Stimulated activated CD8-positive, alpha-beta memory T cell treated with anti-CD3 and anti-CD28 coated beads, Interleukin-15, amount 100 ng/mL, for 4 hours (primary cell): ENCODE results near the gene ABRACL.
A peak's percentile ranks its signal among the peaks of the same experiment; 100 is the strongest.
"Not testable (repeated sequence)": the region's sequence is repeated elsewhere in the genome, so short reads cannot be mapped to it uniquely, and the experiment has no call there.

ENCODE experiments used
- DNase-seq, 2 donors: peaks; one replicate each; pipeline ENCODE4 v3.0.0-alpha.2; 2020; ENCODE audit warnings: low read depth in 2 of 2

Gene ABRACL, protein sequence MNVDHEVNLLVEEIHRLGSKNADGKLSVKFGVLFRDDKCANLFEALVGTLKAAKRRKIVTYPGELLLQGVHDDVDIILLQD

DNA sequence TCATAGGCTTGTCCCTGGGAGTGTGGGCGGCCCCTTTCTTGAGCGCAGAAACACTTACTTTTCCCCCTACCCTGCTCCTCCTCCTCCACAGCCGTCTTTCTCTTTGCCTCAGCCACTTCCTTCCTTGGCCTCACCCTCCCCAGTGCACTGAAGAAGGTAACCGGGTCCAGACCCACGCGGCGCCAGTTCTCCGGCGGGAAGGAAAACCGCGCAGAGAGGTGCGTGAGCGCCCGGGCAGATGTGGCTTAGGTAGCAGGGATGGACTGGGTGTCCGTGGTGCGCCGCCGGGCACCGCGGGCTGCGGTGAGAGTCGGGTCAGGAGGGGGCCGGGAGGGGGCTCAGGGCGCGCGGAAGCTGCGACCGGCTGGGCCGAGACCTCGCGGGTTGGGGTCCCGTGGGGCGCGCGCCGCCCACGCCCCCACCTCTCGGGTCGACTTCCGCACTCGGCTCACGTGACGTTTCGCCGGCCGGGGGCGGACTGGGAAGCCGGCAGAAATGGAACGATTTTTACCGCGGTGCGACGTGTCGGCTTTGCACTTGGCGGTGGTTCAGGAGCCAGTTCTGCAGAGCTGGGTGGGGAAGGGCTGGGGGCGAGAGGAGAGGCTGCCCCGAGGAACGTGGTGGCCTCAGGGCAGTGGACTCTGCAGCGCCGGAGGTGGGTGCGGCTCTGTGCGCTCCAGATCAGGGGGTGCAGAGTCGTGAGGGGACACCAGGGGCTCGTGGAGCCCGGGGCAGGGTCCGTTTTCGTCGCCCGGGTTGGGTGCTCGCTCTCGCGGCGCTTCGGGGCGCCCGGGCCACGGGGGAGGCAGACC lies at the start of gene ABRACL:
ABRACL (plus strand) TSS at position 88 of the 812 bp plus-strand sequence. CDS start 5,416 bp downstream, outside the sequence.
- peak; percentile 71 to 72 for DNase-seq

DNA sequence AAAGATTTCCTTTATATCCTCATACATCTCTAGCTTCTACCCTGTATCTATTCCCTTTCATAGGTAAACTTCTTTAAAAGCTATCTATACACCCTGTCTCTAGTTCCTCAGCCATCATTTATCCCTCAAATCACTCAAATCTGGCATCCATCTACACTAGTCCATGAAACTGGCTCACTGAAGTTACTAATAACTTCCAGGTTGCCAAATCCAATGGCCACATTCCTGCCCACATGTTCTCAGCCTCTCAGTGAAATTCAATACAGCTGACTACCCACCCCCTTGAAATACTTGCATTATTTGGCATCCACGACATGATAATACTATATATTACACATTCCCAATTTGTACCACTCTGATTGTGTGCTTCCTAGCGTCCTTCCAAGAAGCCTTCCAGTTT lies 49.2 kb upstream of the ABRACL start:
- no peak for DNase-seq

DNA sequence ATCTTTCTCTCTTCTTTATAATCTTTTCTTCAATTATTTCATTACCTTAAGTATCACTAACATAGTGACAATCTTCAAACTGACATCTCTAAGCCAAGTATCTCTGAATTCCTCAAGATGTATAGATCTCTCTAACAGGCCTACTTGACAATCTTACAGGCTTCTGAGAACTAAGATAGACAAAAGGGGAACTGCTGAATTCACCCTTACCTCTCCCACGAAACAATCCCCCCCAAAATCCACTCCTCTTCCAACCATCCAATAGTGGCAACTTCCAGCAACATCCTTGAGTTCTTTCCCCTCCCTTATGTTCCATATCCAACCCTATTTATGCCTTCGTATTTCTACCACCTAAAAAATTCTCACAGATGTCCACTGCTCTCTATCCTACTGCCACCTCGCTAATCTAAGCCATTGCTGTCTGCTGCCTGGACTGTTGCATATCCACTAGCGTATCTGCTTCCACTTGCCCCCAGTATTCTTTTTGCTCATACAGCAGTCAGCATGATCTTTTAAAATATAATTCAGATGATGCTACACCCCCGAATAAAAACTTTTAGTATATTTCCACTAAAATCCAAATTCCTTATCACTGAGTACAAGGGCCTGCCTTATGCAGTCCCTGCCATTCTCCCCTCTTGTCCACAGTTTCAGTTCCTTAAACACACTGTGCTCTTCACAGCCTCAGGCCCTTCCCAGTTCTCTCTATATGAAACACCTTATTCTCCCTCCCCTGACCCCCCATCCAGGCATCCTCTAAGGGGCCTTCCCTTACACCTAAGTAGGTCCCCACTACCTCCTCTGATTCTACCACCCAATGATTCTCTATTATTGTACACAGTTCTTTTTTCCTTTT lies 48.5 kb upstream of the ABRACL start:
- DNase-seq: no peak

DNA sequence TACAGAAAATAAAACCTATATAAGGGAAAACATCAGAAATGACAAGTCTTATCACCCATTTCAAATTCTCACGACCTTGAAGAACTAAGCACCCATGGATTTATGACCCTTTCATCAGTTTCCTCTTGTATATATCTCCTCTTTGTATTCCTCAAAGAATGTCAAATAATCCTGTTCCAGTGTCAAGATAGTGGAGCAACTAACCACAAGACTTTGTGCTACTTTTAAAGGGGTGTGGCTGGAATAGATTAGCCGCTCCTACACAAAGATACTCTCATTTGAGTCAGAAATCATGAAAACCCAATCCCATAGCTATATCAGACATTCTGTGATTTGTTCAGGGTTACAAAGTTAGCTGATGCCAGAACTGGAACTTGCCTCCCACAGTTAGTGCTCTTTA lies 47.1 kb upstream of the ABRACL start:
- no peak for DNase-seq

DNA sequence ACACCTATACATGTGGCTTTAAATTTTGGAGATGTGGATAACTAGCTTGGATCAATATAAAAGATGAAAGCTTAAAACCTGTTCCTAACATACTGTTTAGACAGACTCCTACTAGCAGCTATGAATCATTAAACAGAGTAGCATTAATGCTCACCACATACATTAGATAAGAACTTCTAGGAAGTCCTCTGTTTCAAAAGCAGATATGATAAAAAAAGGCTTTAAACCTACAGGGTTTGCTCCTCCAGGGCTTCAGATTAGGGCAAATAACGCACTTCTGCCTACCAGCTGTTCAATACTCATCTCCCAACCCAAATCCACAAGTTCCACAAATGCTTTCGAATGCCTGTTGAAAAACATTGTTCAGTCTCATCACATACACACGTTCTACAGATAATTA lies 42.0 kb upstream of the ABRACL start:
- DNase-seq: no peak

DNA sequence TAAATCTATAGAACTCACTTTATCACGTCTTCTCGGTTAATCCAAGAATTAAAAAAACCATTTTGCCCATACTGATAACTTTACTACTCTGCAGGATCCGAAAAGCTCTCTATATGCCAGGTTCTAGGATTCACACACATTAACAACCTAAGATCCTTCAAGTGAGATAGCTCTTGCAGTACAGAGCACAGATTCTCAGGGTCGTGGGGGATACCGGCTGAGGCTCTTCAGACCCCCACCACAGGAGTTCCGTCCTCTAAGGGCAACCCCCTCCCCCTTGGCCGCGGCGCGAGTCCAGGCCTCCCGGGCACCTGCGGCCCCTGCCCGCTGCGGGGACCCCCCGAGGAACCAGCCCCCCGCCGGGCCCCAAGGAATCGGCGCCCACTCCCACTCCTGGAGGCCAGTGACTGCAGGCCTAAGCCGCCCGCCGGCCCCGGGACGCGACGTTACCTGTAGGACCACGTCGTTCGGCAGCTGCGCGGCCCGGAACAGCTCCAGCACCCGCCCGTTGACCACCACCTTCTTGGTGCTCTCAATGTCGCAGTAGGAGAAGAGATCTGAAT lies 41.4 kb upstream of the ABRACL start:
- no peak for DNase-seq

DNA sequence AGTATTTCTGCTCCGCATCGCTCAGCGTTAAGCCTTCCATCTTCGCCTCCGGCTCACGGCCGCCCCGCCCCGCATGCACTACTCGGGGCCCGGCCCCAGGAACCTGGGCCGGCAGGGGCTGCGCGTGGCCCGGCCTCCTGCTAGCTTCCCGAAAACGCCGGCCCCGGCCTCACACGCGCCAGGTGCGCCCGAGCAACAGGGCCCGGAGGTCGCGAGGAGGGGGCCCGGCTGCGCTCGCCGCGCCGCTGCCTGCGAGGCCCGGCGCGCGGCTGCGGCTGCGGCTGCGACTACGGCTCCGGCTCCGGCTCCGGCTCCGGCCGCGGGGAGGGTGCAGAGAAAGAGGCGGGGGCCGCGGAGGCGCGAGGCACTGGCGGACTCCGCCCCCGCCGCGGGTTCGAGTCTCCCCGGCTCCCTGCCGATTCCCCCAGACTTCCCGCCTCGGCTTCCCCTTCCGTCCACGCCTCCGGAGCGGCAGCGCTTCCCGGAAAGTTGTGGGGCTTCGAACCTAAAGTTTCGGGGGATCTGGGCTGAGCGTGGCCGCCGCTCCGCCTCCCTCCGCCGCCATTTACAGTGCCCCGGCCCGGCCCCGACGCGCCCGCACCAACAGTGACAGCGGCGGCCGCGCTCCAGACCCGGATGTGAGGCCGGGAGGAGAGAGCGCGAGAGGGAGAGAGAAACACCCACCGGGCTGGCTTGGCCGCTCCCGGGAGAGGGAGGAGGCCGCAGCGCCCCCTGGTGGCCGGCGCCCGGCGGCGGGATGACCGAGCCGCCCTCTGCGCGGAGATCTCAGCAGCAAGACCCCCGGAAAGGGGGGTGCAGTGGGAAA lies 40.7 kb upstream of the ABRACL start, which contains the start of gene REPS1:
REPS1 (minus strand) TSS at position 611 of the 826 bp plus-strand sequence; CDS start at position 40, 571 bp downstream.
- peak; percentile 80 to 83 for DNase-seq

DNA sequence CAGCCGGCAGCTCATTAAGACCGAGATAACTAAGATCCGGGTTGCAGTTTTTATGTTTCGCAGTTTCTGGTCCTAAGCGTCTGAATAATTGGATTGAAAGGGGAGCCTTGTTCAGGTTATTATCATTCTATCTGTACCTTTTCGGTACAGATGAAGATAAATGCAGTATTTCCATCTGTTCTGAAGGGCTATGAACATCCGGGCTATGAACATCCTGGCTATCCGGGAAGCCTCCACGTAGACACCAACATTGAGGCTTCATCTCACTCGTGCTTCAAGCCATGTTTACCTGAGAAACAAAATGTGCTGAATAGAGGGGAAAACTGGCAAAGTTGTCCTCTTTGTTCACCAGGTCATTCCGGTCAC lies 40.1 kb upstream of the ABRACL start:
- no peak for DNase-seq

DNA sequence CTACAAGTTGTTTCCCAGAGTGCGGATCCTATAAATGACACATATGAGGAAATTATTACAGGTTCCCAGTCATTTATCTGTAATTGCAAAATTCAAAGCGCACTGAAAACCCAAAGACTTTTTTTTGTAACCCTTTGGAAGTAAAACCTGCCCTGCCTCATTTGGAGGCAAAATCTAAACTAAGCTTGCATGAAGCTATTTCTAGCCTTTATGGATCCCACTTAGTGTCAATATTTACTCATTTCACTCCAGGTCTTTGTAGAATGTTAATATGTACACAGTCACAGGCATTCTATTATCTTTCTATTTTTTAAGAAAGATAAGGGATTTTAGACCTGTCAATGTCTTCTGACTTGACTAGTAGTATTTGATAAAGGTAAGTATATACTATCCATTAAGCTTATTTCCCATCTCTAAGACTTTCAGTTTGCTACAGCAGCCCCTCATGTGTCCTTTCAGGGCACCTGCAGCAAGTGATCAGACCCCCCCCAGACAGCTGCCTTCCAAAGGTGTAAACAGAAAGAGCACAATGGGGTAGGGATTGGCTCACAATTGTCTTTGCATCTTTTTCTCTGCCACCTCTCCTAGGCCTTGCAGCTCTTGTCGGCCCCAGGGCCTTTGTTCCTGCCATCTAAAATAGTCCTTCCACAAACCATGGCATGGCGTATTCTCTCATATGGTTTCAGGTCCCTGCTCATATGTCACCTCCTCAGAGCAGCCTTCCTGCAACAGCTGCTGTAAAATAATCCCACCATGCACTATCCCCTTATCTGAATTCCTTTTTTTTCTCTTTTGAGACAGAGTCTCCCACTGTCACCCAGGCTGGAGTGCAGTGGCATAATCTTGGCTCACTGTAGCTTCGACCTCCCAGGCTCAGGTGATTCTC lies 39.2 kb upstream of the ABRACL start:
- DNase-seq: no peak

DNA sequence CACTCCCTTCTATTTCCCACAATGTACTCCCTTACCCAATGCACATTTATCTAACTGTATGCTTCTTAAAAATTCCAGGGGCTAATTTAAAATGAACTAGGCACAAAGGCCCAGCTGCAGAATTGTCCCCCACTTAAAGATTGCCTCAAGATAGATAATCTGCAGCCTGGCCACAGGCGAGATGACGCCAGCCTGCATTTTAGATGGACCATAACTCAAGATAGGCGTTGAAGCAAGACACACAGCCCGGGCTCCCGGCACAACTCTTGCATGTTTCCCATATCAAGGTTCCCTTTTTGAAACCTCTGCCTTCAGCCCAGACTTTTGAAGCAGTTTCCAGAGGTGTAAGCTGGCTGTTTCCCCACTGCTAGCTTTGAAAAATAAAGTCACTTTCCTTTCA lies 37.3 kb upstream of the ABRACL start:
- no peak for DNase-seq

DNA sequence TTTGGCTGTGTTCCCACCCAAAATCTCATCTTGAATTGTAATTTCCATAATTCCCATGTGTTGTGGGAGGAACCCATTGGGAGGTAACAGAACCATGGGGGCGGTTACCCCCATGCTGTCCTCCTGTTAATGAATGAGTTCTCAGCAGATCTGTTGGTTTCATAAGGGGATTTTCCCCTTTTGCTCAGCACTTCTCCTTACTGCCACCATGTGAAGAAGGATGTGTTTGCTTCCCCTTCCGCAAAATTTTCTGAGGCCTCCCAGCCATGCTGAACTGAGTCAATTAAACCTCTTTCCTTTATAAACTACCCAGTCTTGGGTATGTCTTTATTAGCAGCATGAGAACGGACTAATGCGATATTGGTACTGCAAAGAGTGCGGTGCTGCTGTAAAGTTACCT lies 35.6 kb upstream of the ABRACL start:
- not testable (repeated sequence) for DNase-seq

DNA sequence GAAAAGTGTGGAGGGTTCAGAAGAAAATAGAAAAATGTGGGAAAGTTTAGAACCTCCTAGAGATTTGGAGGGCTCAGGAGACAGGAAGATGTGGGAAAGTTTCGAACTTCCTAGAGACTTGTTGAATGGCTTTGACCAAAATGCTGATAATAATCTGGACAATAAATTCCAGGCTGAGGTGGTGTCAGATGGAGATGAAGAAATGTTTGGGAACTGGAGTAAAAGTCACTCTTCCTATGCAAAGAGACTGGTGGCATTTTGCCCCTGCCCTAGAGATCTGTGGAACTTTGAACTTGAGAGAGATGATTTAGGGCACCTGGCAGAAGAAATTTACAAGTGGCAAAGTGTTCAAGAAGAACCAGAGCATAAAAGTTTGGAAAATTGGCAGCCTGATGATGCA lies 35.1 kb upstream of the ABRACL start:
- not testable (repeated sequence) for DNase-seq

DNA sequence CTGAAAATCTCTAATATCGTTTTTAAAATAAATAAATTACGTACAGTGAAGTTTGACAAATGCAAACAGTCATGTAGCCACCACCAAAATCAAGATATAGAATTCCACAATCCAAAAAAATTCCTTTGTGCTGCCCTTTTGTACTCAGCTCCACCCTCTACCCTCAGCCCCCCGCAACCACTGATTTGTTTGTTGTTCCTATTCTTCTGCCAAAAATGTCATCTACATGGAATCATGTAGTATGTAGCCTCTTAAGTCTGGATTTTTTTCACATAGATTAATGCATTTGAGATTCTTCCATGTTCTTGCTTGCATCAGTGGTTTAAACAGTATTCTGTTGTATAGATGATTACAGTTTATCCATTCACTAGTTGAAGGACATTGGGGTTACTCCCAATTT lies 32.0 kb upstream of the ABRACL start:
- no peak for DNase-seq

DNA sequence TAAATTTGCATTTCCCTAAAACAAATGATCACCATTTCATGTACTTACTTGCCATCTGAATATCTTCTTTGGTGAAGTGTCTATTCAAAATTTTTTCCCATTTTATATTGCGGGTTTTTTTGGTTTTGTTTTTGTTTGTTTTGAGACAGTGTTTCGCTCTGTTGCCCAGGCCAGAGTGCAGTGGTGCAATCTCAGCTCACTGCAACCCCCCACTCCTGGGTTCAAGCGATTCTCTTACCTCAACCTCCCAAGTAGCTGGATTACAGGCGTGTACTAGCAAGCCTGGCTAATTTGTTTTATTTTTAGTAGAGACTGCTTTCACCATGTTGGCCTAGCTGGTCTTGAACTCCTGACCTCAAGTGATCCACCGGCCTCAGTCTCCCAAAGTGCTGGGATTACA lies 31.4 kb upstream of the ABRACL start:
- no peak for DNase-seq

DNA sequence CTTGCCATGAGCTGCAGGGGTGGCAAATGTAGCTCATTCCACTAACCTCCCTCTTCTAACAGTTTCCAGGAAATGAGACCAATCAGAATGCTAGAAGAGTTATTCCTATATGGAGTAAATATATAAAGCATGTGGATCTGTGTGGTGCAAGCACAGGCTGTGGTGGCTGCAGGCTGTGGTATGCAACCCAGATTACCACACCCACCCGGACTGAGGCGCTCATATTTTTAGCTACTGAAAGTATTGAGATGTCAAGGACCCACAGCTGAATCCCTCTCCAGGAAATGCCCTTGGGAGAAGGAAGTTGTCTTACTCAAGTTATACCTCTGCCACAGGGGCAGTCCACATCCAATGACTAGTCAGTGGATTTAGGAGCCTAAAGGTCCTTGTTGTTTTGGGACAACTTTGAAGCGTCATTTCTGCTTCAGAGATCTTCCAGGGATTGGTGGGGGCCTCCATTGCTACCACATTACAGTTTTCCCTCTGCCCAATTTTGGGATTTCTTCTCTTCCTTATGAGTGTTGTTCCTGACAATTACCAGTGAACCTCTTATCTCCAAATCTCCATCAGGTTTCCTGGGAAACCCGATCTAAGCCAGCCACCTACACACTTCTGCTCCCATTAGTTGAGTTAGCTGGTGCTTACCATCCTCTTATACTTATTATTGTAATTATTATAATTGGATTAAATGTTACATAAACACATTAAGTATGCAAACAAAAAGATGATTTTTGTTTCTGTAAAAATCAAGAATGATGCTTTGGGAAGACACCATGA lies 28.4 kb upstream of the ABRACL start:
- DNase-seq: no peak

DNA sequence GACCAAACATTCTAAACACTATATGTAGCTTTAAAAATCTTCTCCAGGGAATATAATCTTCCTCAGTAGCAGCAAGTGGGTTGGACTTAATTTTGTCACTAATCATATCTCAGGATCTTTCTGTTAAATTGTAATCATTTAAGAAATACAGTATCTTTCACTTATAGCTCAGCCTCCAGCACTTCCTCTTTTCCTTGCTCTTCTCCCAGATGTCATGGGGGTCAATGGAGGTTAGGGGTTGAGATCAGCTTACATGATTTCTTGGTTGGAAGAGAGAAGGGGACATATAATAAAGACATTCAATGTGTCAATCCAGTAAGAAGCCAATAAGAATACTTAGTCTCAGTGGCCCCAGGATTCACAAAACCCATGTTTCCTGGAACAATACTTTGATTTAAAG lies 24.8 kb upstream of the ABRACL start:
- no peak for DNase-seq

DNA sequence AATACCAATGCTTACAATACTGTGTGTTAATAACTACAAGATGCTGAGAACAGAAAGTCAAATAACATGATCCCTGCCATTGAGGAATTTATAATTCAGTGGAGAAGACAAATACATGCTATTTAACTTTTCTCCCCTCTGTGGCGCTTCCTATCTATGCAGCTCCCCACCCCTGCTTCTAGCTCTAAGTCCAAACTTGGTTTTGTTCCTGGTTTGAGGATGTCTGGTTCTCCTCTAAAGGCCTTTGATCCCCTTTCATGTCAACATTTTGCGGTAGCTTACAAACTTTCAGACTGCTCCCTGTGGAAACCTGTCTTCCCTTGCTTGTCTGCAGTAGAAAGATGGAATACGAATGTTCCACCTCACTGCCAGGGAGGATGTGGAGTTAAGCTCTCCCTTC lies 22.1 kb upstream of the ABRACL start:
- no peak for DNase-seq

DNA sequence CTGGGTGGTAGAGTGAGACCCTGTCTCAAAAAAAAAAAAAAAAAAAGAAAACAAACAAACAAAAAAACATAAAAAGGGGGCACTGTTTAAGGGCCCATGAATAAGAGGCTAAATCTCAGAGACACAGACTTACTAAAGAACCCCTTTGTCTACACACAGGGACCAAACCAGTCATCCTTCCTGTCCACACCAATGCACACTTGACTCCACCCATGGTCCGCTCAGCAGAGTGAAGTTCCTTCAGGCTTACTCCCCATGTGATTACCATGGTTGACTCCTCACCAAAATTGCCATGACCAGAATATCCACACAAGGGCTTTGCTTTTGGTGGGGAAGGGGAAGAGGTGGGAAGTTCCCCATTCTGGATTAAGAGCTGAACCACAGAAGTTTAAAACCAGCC lies 21.1 kb upstream of the ABRACL start:
- no peak for DNase-seq

DNA sequence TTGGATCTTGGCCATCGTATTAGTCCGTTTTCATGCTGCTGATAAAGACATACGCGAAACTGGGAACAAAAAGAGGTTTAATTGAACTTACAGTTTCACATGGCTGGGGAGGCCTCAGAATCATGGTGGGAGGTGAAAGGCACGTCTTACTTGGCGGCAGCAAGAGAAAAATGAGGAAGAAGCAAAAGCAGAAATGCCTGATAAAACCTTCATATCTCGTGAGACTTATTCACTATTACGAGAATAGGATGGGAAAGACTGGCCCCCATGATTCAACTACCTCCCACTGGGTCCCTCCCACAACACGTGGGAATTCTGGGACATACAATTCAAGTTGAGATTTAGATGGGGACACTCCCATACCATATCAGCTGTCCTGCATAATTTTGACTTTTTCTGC lies 20.4 kb upstream of the ABRACL start:
- DNase-seq: no peak

DNA sequence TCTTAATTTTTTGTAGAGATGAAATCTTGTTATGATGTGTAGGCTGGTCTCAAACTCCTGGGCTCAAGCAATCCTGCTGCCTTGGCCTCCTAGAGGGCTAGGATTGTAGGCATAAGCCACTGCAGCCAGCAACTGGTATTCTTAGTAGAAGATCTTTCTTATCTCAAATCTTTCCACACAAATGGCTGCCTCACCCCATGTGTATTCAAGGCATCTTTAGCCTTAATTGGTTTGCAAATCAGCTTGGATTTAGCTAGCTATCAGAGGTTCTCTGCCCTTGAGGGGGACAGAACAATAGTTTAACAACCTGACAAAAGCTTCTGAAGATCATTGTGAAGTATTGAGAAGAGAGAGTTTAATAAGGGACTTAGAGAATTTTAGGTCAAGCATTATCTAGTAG lies 17.9 kb upstream of the ABRACL start:
- DNase-seq: no peak
